Erythroblast (primary cell): Measurements from ENCODE around the gene EFHC2.

Source experiments
- GATA1 ChIP-seq: IDR thresholded peaks from 2 replicates; pipeline ENCODE4 v1.6.1; 2011; ENCODE audit warnings: low read depth, mild to moderate bottlenecking, control low read depth, low read length, moderate library complexity
- POLR2A ChIP-seq: IDR thresholded peaks from 2 replicates; pipeline ENCODE4 v1.6.1; 2011; ENCODE audit warnings: mild to moderate bottlenecking, low read length

DNA sequence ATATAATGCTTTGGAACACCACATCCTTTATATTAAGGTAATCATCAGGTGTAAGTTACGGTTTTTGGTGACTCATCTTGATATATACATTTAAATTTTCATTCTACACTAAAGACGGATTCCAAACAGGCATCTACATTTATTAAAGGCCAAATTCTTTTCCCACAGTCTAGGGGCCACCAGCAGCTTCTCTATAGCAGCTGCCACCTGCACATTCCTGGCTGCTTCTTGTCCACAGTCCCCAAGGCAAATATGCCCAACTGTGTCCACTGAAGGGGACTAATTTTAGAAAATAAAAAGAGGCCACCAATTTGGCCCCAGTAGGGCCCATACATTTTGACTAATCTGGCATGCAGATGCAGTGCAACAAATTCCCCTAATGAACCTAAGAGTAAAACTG is 96.6 kb downstream of the EFHC2 start:
- TF ChIP-seq POLR2A (no peak), GATA1 (no peak)
